ENCODE measurements around the gene LGALS14.

LGALS14 gene

GRCh38 chr19:39701291-39701690 is 3.0 kb upstream of the LGALS14 start:
- no peak for ATAC-seq
- no peak for TF ChIP-seq CREB5 (CRISPR knock-in tag; IDR thresholded peaks at IDR 0.05; ENCODE audit: low read depth)
- no peak for TF ChIP-seq RARB (CRISPR knock-in tag; IDR thresholded peaks at IDR 0.05)
- TF ChIP-seq OSR1 (CRISPR knock-in tag; IDR thresholded peaks at IDR 0.05), result no peak
- no peak for TF ChIP-seq ZFP3 (CRISPR knock-in tag; IDR thresholded peaks at IDR 0.05)

GRCh38 chr19:39705578-39706188 is 1.4 kb downstream of the LGALS14 start:
- ATAC-seq, result no peak
- TF ChIP-seq TCF4 (CRISPR knock-in tag; IDR thresholded peaks at IDR 0.05; ENCODE audit: borderline replicate concordance) (no peak), ZC3H10 (CRISPR knock-in tag; IDR thresholded peaks at IDR 0.05) (no peak), BACH2 (CRISPR knock-in tag; IDR thresholded peaks at IDR 0.05; ENCODE audit: borderline replicate concordance) (no peak), OSR1 (CRISPR knock-in tag; IDR thresholded peaks at IDR 0.05) (no peak), PPARA (CRISPR knock-in tag; IDR thresholded peaks at IDR 0.05; ENCODE audit: borderline replicate concordance) (no peak), ZNF70 (CRISPR knock-in tag; IDR thresholded peaks at IDR 0.05) (no peak), ZFP3 (CRISPR knock-in tag; IDR thresholded peaks at IDR 0.05) (no peak), RARB (CRISPR knock-in tag; IDR thresholded peaks at IDR 0.05) (no peak), POU6F1 (CRISPR knock-in tag; IDR thresholded peaks at IDR 0.05; ENCODE audit: borderline replicate concordance, low read depth) (no peak), CREB5 (CRISPR knock-in tag; IDR thresholded peaks at IDR 0.05; ENCODE audit: low read depth) (no peak), ZNF8 (CRISPR knock-in tag; IDR thresholded peaks at IDR 0.05) (no peak), CSRNP3 (CRISPR knock-in tag; IDR thresholded peaks at IDR 0.05) (no peak), TOX (CRISPR knock-in tag; IDR thresholded peaks at IDR 0.05; ENCODE audit: borderline replicate concordance) (no peak), ZFP30 (CRISPR knock-in tag; IDR thresholded peaks at IDR 0.05) (no peak), SNAI2 (CRISPR knock-in tag; IDR thresholded peaks at IDR 0.05) (no peak)

- TF ChIP-seq CSDC2 (CRISPR knock-in tag; IDR thresholded peaks at IDR 0.05), result no peak
- no peak for TF ChIP-seq CREB5 (CRISPR knock-in tag; IDR thresholded peaks at IDR 0.05; ENCODE audit: low read depth)
- TF ChIP-seq ZC3H10 (CRISPR knock-in tag; IDR thresholded peaks at IDR 0.05), result no peak
- TF ChIP-seq ZFP30 (CRISPR knock-in tag; IDR thresholded peaks at IDR 0.05), result no peak
- no peak for TF ChIP-seq GLIS3 (CRISPR knock-in tag; IDR thresholded peaks at IDR 0.05)
- TF ChIP-seq ARNTL (CRISPR knock-in tag; IDR thresholded peaks at IDR 0.05; ENCODE audit: borderline replicate concordance, low read depth), result no peak
- no peak for TF ChIP-seq ZFP3 (CRISPR knock-in tag; IDR thresholded peaks at IDR 0.05)
- no peak for TF ChIP-seq CSRNP3 (CRISPR knock-in tag; IDR thresholded peaks at IDR 0.05)
- no peak for TF ChIP-seq SNAI2 (CRISPR knock-in tag; IDR thresholded peaks at IDR 0.05)
- no peak for TF ChIP-seq RARB (CRISPR knock-in tag; IDR thresholded peaks at IDR 0.05)
- ATAC-seq, result no peak
These were observed 4.3 kb downstream of the LGALS14 start for GRCh38 chr19:39708594-39708993.
